ENCODE results near the gene CDH20. TPM values are rescaled to one million over a fixed set of nuclear protein-coding genes. Genes with fewer than 3 reads are reported as not detected.

Gene CDH20
- total RNA-seq, 1 experiment from 2014 or later, result not detected

DNA sequence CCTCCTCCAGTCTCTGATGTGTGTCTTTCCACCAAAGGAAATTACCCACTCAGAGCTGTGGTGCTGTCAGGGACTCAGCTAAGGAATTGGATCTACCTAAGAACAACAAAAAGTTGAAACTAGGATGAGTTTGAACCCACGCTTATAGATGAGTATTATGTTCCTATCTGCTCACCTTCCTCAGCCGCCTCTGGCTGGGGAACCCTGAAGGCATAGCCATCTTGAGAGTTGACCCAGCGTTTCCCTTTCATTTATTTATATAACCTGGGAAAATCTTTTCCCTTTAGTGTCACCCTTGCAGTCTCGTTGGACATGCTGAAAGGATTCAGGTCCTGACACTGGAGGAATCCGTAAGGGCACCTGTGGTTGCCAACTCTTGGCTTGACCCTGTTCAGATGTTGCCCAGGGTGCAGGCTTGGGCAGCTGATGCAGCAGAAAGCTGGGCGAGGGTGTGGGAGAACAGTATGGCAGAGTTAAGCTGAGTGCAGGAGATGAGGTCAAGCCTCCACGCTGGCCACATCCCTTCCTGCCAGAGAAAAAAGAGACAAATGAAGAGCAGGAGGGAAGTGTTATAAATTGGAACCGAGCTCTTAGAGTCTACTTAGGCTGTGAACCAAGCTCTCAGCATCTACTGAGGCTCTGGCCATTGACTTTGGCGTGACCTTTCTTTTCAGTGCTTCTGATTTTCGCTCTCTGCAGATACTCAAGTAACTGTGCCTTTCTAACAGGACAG lies 1.9 kb downstream of the CDH20 start:
- DNase-seq, result no peak
- H3K27ac ChIP-seq (ENCODE audit: low read length), result no peak overlapping the region
- H3K9ac ChIP-seq (ENCODE audit: low read length), result no peak overlapping the region
- no peak overlapping the region for H2AFZ ChIP-seq (ENCODE audit: low read length)
- H3K79me2 ChIP-seq (ENCODE audit: low read length), result no peaks in the 10 kb centered on the region
- no peaks in the 10 kb centered on the region for H3K27me3 ChIP-seq (ENCODE audit: low read length)
- H3K4me3 ChIP-seq (ENCODE audit: low read length), result no peak overlapping the region
- no peaks in the 10 kb centered on the region for H3K9me2 ChIP-seq (replicated peaks; ENCODE audit: insufficient read depth, low read length)
- H3K36me3 ChIP-seq (ENCODE audit: insufficient read depth, low read length), result no peaks in the 10 kb centered on the region
- H3K9me3 ChIP-seq (ENCODE audit: low read length), result no peaks in the 10 kb centered on the region
- H3K4me1 ChIP-seq (ENCODE audit: low read length), result no peaks in the 10 kb centered on the region
- H4K20me1 ChIP-seq (ENCODE audit: insufficient read depth, low read depth, low read length), result no peaks in the 10 kb centered on the region
- H3K4me2 ChIP-seq (ENCODE audit: low read depth, low read length, poor library complexity, severe bottlenecking), result no peak overlapping the region

DNA sequence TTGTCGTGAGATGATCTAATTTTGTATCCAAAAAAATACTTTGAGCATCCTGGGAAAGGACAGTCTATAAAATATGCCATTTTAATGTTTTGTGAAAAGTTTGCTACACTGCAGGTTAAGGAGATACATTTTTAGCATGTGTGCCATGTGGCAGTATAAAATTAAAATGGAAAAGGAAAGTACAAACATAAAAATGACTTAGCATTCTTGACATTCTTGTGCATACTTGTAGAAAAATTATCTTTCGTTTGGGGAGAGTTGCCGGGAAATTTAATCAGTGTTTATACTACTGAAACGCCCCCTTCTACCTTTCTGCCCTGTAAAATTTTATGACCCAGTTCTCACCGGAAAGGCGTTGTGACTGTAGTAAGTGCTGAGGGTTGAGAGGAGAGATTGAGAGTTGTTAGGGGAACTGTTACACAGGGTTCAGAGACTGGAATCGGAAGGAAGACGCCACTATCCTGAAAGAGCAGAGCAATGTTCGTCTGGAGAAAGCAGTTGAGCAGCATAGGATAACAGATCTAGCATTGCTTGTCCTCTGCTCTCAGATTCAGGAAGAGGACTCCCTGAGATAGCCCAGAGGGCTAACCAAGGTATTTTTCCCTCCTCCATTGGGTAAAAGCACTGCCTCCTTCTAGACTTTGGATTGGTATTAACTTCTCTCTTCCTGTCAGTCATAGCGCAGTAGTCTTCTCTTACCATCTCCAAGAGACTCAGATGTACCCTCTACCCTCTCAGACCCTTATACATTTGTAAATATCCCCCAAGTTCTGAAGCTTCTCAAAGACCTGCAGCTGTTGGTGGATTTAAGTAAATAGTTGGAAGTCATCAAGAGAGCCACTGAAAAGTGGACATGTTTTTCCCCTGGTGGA lies 2.7 kb downstream of the CDH20 start:
- H3K4me2 ChIP-seq (ENCODE audit: low read depth, low read length, poor library complexity, severe bottlenecking), result no peak overlapping the region
- no peak for DNase-seq
- no peaks in the 10 kb centered on the region for H3K4me1 ChIP-seq (ENCODE audit: low read length)
- H3K9ac ChIP-seq (ENCODE audit: low read length), result no peak overlapping the region
- H3K9me2 ChIP-seq (replicated peaks; ENCODE audit: insufficient read depth, low read length), result no peaks in the 10 kb centered on the region
- no peak overlapping the region for H3K4me3 ChIP-seq (ENCODE audit: low read length)
- no peaks in the 10 kb centered on the region for H4K20me1 ChIP-seq (ENCODE audit: insufficient read depth, low read depth, low read length)
- no peaks in the 10 kb centered on the region for H3K9me3 ChIP-seq (ENCODE audit: low read length)
- H3K79me2 ChIP-seq (ENCODE audit: low read length), result no peaks in the 10 kb centered on the region
- H3K27ac ChIP-seq (ENCODE audit: low read length), result no peak overlapping the region
- no peak overlapping the region for H2AFZ ChIP-seq (ENCODE audit: low read length)
- H3K36me3 ChIP-seq (ENCODE audit: insufficient read depth, low read length), result no peaks in the 10 kb centered on the region
- H3K27me3 ChIP-seq (ENCODE audit: low read length), result no peaks in the 10 kb centered on the region

DNA sequence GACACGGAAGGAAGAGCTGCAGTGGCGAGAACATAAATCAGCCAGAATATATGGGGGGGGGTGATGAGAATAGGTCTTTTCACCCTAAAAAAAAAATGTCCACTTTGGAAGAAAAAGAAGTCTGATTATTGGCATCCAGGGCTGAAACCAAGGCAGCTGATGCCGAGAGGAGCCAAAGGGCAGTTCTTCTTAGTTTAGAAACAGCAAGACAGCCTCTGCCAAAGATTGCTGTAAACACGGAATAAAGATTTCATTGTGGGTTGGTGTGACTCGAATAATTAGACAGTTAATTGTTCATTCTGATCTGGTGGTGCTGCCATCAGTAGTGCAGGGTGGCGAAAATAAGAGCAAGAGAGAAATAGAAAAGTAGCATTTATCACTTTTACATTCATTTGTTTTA lies 3.5 kb downstream of the CDH20 start:
- no peaks in the 10 kb centered on the region for H3K36me3 ChIP-seq (ENCODE audit: insufficient read depth, low read length)
- H3K9me2 ChIP-seq (replicated peaks; ENCODE audit: insufficient read depth, low read length), result no peaks in the 10 kb centered on the region
- no peaks in the 10 kb centered on the region for H3K27me3 ChIP-seq (ENCODE audit: low read length)
- H4K20me1 ChIP-seq (ENCODE audit: insufficient read depth, low read depth, low read length), result no peaks in the 10 kb centered on the region
- H3K4me3 ChIP-seq (ENCODE audit: low read length), result no peak overlapping the region
- H3K27ac ChIP-seq (ENCODE audit: low read length), result no peak overlapping the region
- no peak overlapping the region for H3K4me2 ChIP-seq (ENCODE audit: low read depth, low read length, poor library complexity, severe bottlenecking)
- DNase-seq, result no peak
- H3K79me2 ChIP-seq (ENCODE audit: low read length), result no peaks in the 10 kb centered on the region
- H3K9ac ChIP-seq (ENCODE audit: low read length), result no peak overlapping the region
- H3K4me1 ChIP-seq (ENCODE audit: low read length), result no peaks in the 10 kb centered on the region
- H2AFZ ChIP-seq (ENCODE audit: low read length), result no peak overlapping the region
- no peaks in the 10 kb centered on the region for H3K9me3 ChIP-seq (ENCODE audit: low read length)

DNA sequence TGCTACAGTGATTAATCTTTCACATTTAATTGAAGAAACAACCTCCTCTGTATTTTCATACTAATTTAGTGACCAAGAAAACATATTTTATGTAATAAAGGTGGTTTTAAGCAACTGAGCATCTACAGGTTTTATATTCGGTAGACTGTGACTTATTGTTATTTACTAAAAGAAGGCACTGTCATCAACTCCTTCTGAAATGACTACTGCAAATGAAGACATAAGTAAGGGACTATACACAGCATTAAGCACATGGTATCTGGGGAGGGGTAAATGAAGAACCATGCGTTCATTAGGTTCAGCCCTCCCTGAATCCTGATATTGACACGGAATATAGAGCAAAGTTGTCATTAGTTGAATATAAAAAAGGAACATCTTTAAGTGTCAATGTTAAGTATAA lies 4.3 kb downstream of the CDH20 start:
- no peaks in the 10 kb centered on the region for H3K79me2 ChIP-seq (ENCODE audit: low read length)
- H3K4me2 ChIP-seq (ENCODE audit: low read depth, low read length, poor library complexity, severe bottlenecking), result no peak overlapping the region
- no peak overlapping the region for H2AFZ ChIP-seq (ENCODE audit: low read length)
- no peak for DNase-seq
- H3K36me3 ChIP-seq (ENCODE audit: insufficient read depth, low read length), result no peaks in the 10 kb centered on the region
- no peaks in the 10 kb centered on the region for H4K20me1 ChIP-seq (ENCODE audit: insufficient read depth, low read depth, low read length)
- no peak overlapping the region for H3K27ac ChIP-seq (ENCODE audit: low read length)
- H3K9me3 ChIP-seq (ENCODE audit: low read length), result no peaks in the 10 kb centered on the region
- no peak overlapping the region for H3K4me3 ChIP-seq (ENCODE audit: low read length)
- H3K4me1 ChIP-seq (ENCODE audit: low read length), result no peaks in the 10 kb centered on the region
- no peak overlapping the region for H3K9ac ChIP-seq (ENCODE audit: low read length)
- no peaks in the 10 kb centered on the region for H3K27me3 ChIP-seq (ENCODE audit: low read length)
- no peaks in the 10 kb centered on the region; the same call in 1 of the 2 replicates for H3K9me2 ChIP-seq (replicated peaks; ENCODE audit: insufficient read depth, low read length)

DNA sequence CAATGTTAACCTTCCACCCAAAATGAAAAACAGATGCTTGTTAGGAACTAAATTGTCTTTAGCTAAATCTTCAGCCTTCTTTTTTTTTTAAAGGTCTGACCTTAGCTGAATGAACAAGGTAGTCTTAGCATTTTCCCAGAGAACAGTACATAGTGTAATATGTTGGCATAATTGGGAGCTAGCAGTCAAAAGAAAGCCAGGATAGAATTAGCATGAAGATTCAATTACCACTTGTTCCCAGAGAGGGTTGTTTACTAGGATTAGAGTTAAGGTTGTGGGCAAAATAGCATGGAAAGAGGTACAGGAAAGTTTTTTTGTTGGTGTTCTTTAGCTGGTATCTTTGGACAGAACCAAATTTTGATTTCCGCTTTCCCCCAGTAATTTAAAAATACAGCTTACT lies 6.9 kb downstream of the CDH20 start:
- Histone ChIP-seq H3K27me3 (ENCODE audit: low read length) (no peaks in the 10 kb centered on the region), H3K4me2 (ENCODE audit: low read depth, low read length, poor library complexity, severe bottlenecking) (no peak overlapping the region), H3K9me2 (replicated peaks; ENCODE audit: insufficient read depth, low read length) (no peaks in the 10 kb centered on the region; the same call in 1 of the 2 replicates), H3K9me3 (ENCODE audit: low read length) (no peaks in the 10 kb centered on the region), H2AFZ (ENCODE audit: low read length) (no peak overlapping the region), H3K27ac (ENCODE audit: low read length) (no peak overlapping the region), H3K4me3 (ENCODE audit: low read length) (no peak overlapping the region), H4K20me1 (ENCODE audit: insufficient read depth, low read depth, low read length) (no peaks in the 10 kb centered on the region), H3K9ac (ENCODE audit: low read length) (no peak overlapping the region), H3K79me2 (ENCODE audit: low read length) (no peaks in the 10 kb centered on the region), H3K36me3 (ENCODE audit: insufficient read depth, low read length) (no peaks in the 10 kb centered on the region), H3K4me1 (ENCODE audit: low read length) (no peaks in the 10 kb centered on the region)
- no peak for DNase-seq

DNA sequence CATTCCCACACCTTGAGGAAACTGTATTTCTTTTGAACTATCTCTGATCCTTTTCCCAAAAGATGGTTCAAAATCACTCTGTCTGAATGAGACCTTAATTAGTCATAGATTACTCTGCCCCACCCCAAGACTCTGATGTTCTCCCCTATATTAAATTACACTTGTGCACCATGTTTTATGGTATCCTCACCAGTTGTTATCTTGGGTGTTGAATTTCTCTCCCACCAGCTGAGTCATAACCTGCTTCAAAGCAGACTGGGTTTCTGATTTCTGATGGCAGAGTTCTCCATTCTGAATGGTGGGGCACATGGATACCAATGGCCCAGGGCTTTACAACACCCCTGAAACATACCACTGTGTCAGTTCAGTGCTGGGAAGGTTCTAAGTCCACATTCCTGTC lies 15.0 kb downstream of the CDH20 start:
- Histone ChIP-seq H2AFZ (ENCODE audit: low read length) (no peak overlapping the region), H3K9ac (ENCODE audit: low read length) (no peak overlapping the region), H3K4me1 (ENCODE audit: low read length) (no peaks in the 10 kb centered on the region)

DNA sequence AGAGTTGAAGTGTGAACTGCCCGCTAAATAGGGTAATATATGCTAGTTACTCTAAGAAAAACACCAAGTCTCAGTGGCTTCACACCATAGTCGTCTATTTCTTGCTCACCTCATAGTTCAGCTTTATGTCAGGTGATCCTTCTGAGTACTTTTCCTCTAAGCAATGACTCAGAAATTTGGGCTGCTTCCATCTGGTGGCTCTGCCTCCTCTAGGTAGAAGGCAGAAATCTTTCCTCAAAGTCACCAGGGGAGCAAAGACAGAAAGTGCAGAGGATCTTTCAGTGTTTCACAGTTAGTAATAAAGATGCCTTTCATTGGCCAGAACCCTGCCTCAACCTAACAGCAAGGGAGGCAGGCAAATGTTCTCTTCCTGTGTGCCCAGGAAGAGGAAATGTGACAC lies 17.3 kb downstream of the CDH20 start:
- no peaks in the 10 kb centered on the region for H3K79me2 ChIP-seq (ENCODE audit: low read length)
- H3K9ac ChIP-seq (ENCODE audit: low read length), result no peak overlapping the region
- no peak for DNase-seq
- H3K4me2 ChIP-seq (ENCODE audit: low read depth, low read length, poor library complexity, severe bottlenecking), result no peak overlapping the region
- no peaks in the 10 kb centered on the region for H4K20me1 ChIP-seq (ENCODE audit: insufficient read depth, low read depth, low read length)
- no peak overlapping the region; the same call in 1 of the 2 replicates for H2AFZ ChIP-seq (ENCODE audit: low read length)
- H3K4me1 ChIP-seq (ENCODE audit: low read length), result no peaks in the 10 kb centered on the region
- H3K27me3 ChIP-seq (ENCODE audit: low read length), result no peaks in the 10 kb centered on the region
- H3K9me2 ChIP-seq (replicated peaks; ENCODE audit: insufficient read depth, low read length), result no peaks in the 10 kb centered on the region
- H3K27ac ChIP-seq (ENCODE audit: low read length), result no peak overlapping the region
- H3K4me3 ChIP-seq (ENCODE audit: low read length), result no peak overlapping the region
- H3K9me3 ChIP-seq (ENCODE audit: low read length), result no peaks in the 10 kb centered on the region
- no peaks in the 10 kb centered on the region for H3K36me3 ChIP-seq (ENCODE audit: insufficient read depth, low read length)

More for the DNA sequence above, 15.0 kb downstream of the CDH20 start:
- Histone ChIP-seq H3K4me3 (ENCODE audit: low read length) (no peak overlapping the region), H3K9me3 (ENCODE audit: low read length) (no peaks in the 10 kb centered on the region), H3K27me3 (ENCODE audit: low read length) (no peaks in the 10 kb centered on the region), H4K20me1 (ENCODE audit: insufficient read depth, low read depth, low read length) (no peaks in the 10 kb centered on the region), H3K27ac (ENCODE audit: low read length) (no peak overlapping the region), H3K36me3 (ENCODE audit: insufficient read depth, low read length) (no peaks in the 10 kb centered on the region), H3K4me2 (ENCODE audit: low read depth, low read length, poor library complexity, severe bottlenecking) (no peak overlapping the region), H3K9me2 (replicated peaks; ENCODE audit: insufficient read depth, low read length) (no peaks in the 10 kb centered on the region), H3K79me2 (ENCODE audit: low read length) (no peaks in the 10 kb centered on the region)
- DNase-seq, result no peak

DNA sequence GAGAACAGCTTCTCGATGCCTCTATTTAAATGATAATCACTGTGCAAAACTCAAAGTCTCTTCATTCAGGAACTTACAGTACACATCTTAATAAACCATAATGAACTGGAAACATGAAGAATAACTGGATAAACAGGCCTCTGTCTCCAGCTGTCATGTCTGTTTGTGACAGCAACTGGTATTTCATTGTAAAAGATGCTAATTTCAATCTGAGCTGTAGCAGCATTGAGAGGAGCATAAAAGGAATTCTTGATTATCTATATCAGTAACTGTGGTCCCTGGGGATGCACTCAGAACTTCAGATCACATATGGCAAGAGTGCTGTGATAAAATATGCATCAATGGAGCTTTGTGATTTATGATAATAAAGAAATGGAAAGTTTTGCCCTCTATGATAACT lies 18.8 kb downstream of the CDH20 start:
- Histone ChIP-seq H3K4me3 (ENCODE audit: low read length) (no peak overlapping the region), H3K4me2 (ENCODE audit: low read depth, low read length, poor library complexity, severe bottlenecking) (no peak overlapping the region), H3K79me2 (ENCODE audit: low read length) (no peaks in the 10 kb centered on the region), H4K20me1 (ENCODE audit: insufficient read depth, low read depth, low read length) (no peaks in the 10 kb centered on the region), H3K27me3 (ENCODE audit: low read length) (no peaks in the 10 kb centered on the region), H3K27ac (ENCODE audit: low read length) (no peak overlapping the region), H3K36me3 (ENCODE audit: insufficient read depth, low read length) (no peaks in the 10 kb centered on the region), H3K4me1 (ENCODE audit: low read length) (no peaks in the 10 kb centered on the region), H3K9me2 (replicated peaks; ENCODE audit: insufficient read depth, low read length) (no peaks in the 10 kb centered on the region; the same call in 1 of the 2 replicates), H2AFZ (ENCODE audit: low read length) (no peak overlapping the region), H3K9ac (ENCODE audit: low read length) (no peak overlapping the region), H3K9me3 (ENCODE audit: low read length) (no peaks in the 10 kb centered on the region)
- no peak for DNase-seq

All from Karpas-422 (cell line).